Thyroid gland (tissue), 4 donors: ENCODE measurements around the gene MINDY4.

ENCODE experiments used
- CTCF ChIP-seq, 6 experiments: fragments of 200-600 bp in 3 of 6; fragments of 450-650 bp in 3 of 6; sonication (generic) in 3 of 6; IDR thresholded peaks; one replicate each; pipeline ENCODE4 v1.5.1; 2016 to 2019; ENCODE audit warnings: antibody characterized with exemption in 6 of 6, mild to moderate bottlenecking in 2 of 6, inconsistent platforms in 1 of 6, moderate library complexity in 1 of 6
- POLR2A ChIP-seq, 2 donors: fragments of 450-650 bp; IDR thresholded peaks; one replicate each; pipeline ENCODE4 v1.6.1; 2017; ENCODE audit warnings: antibody characterized with exemption in 2 of 2, mild to moderate bottlenecking in 2 of 2, moderate library complexity in 1 of 2

- no peak for TF ChIP-seq CTCF (IDR thresholded peaks at IDR 0.05)
- no peak for TF ChIP-seq POLR2A (IDR thresholded peaks at IDR 0.05)
Measured at GRCh38 chr7:30779574-30779973, 8.4 kb downstream of the MINDY4 start.
